Activated naive CD4-positive, alpha-beta T cell treated with anti-CD3 and anti-CD28 coated beads, Interleukin-2, amount 50 U/mL, for 24 hours (primary cell): ENCODE results near the gene SRGAP3.

Experiments
- H3K27ac Mint-ChIP-seq: one replicate; pipeline ENCODE4 v1.8.0; 2021; ENCODE audit warnings: mild to moderate bottlenecking, mixed read lengths
- H3K27me3 Mint-ChIP-seq: one replicate; pipeline ENCODE4 v1.8.0; 2021; ENCODE audit warnings: mixed read lengths
- H3K36me3 Mint-ChIP-seq: one replicate; pipeline ENCODE4 v1.8.0; 2021; ENCODE audit warnings: mixed read lengths
- H3K4me1 Mint-ChIP-seq: one replicate; pipeline ENCODE4 v1.8.0; 2021; ENCODE audit warnings: mixed read lengths
- H3K4me3 Mint-ChIP-seq: one replicate; pipeline ENCODE4 v1.8.0; 2021; ENCODE audit warnings: mild to moderate bottlenecking, mixed read lengths
- H3K9me3 Mint-ChIP-seq: one replicate; pipeline ENCODE4 v1.8.0; 2021; ENCODE audit warnings: mixed read lengths

Gene SRGAP3

DNA sequence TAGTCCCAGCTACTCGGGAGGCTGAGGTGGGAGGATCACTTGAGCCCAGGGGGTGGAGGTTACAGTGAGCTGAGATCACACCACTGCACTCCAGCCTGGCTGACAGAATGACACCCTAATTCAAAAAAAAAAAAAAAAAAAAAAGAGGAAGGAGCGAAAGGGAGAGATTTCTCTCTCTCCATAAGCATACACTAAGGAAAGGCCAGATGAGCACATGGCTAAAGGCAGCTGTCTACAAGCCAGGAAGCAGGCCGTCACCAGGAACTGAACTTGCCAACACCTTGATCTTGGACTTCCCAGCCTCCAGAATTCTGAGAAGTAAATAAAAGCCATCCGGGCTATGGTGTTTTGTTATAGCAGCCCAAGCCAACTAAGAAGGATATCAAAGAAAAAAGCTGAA is 7.5 kb downstream of the SRGAP3 start:
- H3K9me3 Mint-ChIP-seq: no peaks in the 10 kb centered on the region
- no peaks in the 10 kb centered on the region for H3K4me1 Mint-ChIP-seq
- peaks cover 3% of the 10 kb centered on the region for H3K36me3 Mint-ChIP-seq
- H3K27ac Mint-ChIP-seq: no peak overlapping the region
- no peak overlapping the region for H3K4me3 Mint-ChIP-seq
- no peaks in the 10 kb centered on the region for H3K27me3 Mint-ChIP-seq

DNA sequence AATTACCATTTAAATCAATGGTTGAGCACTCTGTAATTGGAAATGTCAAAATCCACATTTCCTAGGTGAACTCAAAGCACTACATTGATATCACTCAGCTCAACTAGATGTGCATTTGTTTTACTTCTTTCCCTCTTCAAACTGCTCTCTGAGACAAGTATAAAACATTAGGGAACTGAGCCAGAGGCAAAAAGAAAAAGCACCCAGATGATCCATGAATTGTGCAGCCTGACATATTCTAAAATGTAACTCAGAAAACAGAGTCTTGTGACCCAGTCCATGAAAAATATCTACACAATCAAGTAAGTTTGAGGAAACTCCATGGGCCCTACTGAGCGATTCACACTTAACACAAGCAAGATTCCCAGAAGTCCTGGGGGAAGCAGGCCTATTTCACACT is 9.8 kb downstream of the SRGAP3 start:
- H3K4me3 Mint-ChIP-seq: no peak overlapping the region
- H3K27me3 Mint-ChIP-seq: no peaks in the 10 kb centered on the region
- H3K9me3 Mint-ChIP-seq: no peaks in the 10 kb centered on the region
- no peak overlapping the region for H3K27ac Mint-ChIP-seq
- no peaks in the 10 kb centered on the region for H3K4me1 Mint-ChIP-seq
- peaks cover 6% of the 10 kb centered on the region for H3K36me3 Mint-ChIP-seq

DNA sequence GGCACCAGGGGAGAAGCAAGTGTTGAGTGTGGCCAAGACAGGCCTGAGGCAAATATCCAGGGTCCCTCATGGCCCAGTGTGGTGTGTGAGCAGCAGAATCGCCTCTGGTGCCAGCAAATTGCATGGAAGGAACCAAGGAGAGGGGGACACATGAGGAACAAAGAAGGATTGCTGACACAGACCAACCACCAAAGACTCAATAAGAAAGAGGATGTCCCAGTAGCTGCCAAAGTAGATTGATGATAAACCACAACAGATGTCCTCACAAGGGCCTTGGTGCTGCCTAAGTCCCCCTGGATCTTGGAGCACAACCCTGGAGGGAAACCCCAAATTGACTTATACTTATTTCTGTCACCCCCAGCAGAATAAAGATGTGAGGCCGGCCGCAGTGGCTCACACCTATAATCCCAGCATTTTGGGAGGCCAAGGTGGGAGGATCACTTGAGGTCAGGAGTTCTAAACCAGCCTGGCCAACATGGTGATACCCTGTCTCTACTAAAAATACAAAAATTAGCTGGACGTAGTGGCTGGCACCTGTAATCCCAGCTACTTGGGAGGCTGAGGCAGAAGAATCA is 10.6 kb downstream of the SRGAP3 start:
- H3K4me1 Mint-ChIP-seq: no peaks in the 10 kb centered on the region
- H3K27me3 Mint-ChIP-seq: no peaks in the 10 kb centered on the region
- peaks cover 6% of the 10 kb centered on the region for H3K36me3 Mint-ChIP-seq
- H3K27ac Mint-ChIP-seq: no peak overlapping the region
- no peaks in the 10 kb centered on the region for H3K9me3 Mint-ChIP-seq
- no peak overlapping the region for H3K4me3 Mint-ChIP-seq

DNA sequence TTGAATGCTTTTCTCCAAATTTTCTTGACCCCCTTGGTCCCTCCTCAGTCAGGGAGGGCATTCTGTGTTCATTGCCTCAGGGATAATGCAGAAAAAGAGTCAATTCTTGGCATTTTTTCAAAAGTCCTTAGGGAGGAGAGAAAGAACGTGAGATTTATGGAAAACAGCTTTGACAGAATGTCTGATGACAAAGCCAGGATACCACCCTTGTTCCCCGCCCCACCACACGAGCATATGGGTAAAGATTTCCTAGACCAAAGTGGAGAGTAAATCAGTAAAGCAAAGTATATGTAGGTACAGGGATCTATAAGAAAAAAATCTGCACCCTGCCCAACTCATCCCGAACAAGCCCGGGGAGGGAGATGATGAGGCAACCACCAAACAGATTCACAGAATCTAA is 11.2 kb downstream of the SRGAP3 start:
- Mint-ChIP-seq H3K27ac (no peak overlapping the region), H3K4me1 (no peaks in the 10 kb centered on the region), H3K27me3 (no peaks in the 10 kb centered on the region), H3K36me3 (peaks cover 6% of the 10 kb centered on the region), H3K9me3 (no peaks in the 10 kb centered on the region), H3K4me3 (no peak overlapping the region)

DNA sequence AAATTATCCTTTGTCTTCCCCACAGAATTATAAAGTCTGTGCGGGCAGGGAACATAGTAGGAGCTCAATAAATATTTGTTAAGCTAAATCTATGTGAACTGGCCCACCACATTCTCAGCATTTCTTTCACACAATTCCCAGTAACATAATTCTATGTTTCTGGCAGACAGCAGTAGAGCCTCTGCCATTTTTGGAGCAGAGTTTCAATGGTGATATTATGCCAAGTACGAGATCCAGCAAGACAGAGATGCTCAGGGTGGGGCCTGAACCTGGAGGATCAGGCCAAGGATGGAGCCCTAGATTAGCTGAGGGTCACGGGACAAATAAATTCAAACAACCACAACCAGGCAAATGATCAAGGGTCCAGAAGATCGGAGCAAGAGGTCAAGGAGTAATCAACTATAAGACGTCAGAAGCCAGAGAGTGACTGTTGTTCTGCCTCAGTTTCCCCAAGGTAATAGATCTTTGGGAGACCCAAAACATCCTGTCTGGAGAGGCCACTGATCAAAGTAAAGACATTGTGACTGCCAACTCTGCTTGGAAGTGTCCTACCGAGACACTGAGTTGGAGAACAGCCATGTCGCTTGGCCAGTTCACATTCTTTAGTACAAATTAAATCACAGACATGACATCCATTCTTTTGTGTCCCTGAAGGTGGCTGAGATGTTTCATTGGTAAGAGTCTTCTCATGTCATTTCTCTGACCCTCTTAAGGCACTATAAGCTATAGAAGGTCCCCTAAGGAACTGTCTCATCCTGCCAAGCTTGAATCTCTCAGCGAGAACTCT is 15.4 kb downstream of the SRGAP3 start:
- H3K4me3 Mint-ChIP-seq: no peak overlapping the region
- H3K4me1 Mint-ChIP-seq: no peaks in the 10 kb centered on the region
- H3K27me3 Mint-ChIP-seq: no peaks in the 10 kb centered on the region
- no peaks in the 10 kb centered on the region for H3K9me3 Mint-ChIP-seq
- H3K27ac Mint-ChIP-seq: no peak overlapping the region
- H3K36me3 Mint-ChIP-seq: peaks cover 6% of the 10 kb centered on the region

DNA sequence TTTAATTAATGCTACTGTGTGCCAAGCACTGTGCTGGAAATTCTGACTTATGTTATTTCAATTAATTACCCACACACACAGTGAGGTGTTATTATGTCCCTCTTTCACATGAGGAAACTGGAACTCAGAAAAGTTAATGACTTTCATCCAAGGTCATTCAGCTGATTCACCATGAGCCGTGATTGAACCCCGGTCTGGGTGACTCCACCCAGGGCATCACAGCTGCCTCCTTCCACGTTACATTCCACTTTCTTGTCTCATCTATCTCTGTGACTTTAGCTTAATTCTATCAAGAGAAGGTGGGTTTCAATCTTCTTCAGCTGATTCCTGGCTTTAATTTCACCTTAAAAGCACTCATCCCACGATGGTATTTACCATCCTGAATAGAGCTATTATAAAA is 16.3 kb downstream of the SRGAP3 start:
- Mint-ChIP-seq H3K27me3 (no peaks in the 10 kb centered on the region), H3K9me3 (no peaks in the 10 kb centered on the region), H3K4me3 (no peak overlapping the region), H3K4me1 (no peaks in the 10 kb centered on the region), H3K27ac (no peak overlapping the region), H3K36me3 (peaks cover 6% of the 10 kb centered on the region)

DNA sequence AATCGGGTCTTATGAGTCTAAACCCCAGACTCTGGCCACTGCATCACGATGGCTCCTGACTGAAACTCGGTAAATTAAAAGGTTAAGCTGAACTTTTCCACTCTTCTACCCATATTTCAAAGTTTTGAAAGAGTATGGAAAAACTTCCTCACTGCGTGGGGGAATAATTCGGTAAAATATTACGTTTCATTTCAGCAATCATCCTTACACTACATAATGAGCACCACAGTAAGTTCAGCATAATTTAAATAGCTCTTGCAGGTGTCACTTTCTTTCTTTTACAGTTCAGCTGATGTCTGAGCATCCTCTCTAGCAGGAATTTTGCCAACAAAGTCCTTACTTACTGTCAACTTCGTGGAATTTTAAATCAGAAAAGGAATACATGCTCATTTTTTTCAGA is 17.5 kb downstream of the SRGAP3 start:
- H3K9me3 Mint-ChIP-seq: no peaks in the 10 kb centered on the region
- H3K27me3 Mint-ChIP-seq: no peaks in the 10 kb centered on the region
- no peak overlapping the region for H3K4me3 Mint-ChIP-seq
- H3K27ac Mint-ChIP-seq: no peak overlapping the region
- peaks cover 3% of the 10 kb centered on the region for H3K36me3 Mint-ChIP-seq
- no peaks in the 10 kb centered on the region for H3K4me1 Mint-ChIP-seq

DNA sequence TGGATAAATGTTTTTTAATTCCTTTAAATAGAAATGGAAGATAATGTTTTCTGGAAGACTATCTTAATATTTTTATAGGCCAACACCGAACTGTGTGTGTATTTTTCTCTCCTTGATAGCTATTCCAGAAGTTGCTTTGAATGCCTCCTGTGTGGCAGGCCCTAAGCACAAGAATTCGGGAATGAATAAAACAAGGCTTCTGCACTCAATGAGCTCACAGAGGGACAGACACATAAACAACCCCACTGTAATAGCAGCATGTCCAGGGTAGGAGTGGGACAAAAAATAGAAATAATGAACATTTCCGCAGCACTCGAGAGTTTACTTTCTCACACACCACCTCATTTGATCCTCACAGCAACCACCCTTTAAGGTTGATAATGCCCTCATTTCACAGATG is 18.0 kb downstream of the SRGAP3 start:
- Mint-ChIP-seq H3K4me3 (no peak overlapping the region), H3K36me3 (peaks cover 2% of the 10 kb centered on the region), H3K27ac (no peak overlapping the region), H3K9me3 (no peaks in the 10 kb centered on the region), H3K27me3 (no peaks in the 10 kb centered on the region), H3K4me1 (no peaks in the 10 kb centered on the region)

DNA sequence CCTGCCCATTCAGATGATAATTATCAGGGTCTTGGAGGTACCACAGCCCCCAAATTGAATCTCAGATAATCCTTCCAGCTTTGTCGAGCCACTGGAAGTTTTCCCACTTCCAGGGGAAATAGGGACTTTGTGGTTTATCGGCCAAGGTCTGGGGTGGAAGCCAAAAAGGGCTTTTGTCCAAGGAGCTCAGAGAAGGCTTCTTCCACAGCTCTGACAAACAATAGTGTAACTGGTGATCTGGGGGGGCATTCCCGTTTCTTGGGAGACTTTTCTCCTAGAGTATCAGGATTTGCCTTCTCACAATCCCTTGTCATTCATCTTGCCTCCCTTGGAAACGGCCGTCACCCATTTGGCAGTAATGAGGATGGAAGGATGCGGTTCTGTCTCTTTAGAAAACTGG is 18.4 kb downstream of the SRGAP3 start:
- Mint-ChIP-seq H3K27me3 (no peaks in the 10 kb centered on the region), H3K9me3 (no peaks in the 10 kb centered on the region), H3K36me3 (peaks cover 2% of the 10 kb centered on the region), H3K4me1 (no peaks in the 10 kb centered on the region), H3K27ac (no peak overlapping the region), H3K4me3 (no peak overlapping the region)

DNA sequence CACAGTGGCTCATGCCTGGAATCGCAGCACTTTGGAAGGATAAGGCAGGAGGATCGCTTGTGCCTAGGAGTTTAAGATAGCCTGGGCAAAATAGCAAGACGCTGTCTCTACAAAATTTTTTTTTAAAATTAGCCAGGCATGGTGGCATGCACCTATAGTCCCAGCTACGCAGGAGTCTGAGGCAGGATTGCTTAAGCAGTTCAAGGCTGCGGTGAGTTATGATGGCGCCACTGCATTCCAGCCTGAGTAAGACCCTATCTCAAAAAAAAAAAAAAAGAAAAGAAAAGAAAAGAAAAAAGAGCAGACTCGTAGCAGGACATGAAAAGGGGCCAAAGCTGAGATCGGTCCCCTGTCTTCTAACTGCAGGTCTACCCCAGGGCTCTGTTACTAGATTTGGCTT is 18.9 kb downstream of the SRGAP3 start:
- Mint-ChIP-seq H3K4me1 (no peaks in the 10 kb centered on the region), H3K4me3 (no peak overlapping the region), H3K9me3 (no peaks in the 10 kb centered on the region), H3K27ac (no peak overlapping the region), H3K27me3 (no peaks in the 10 kb centered on the region), H3K36me3 (no peaks in the 10 kb centered on the region)

DNA sequence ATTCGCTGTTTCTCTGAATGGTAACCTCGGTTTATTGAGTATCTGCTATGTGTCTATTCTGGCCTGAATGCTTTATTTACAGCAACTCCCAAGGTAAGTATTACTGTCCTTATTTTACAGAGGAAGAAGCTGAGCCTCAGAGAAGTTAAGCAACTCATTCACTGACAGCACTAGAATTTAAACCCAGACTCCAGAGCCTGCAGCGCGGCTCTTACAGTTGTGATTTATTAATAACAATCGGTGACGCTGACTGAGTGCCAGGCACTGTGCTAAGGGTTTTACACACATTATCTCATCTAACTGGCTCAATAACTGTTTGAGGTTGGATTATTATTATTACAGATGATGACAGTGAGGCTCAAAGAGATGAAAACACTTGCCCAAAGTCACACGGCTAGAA is 19.6 kb downstream of the SRGAP3 start:
- Mint-ChIP-seq H3K27ac (no peak overlapping the region), H3K27me3 (no peaks in the 10 kb centered on the region), H3K36me3 (no peaks in the 10 kb centered on the region), H3K9me3 (no peaks in the 10 kb centered on the region), H3K4me3 (no peak overlapping the region), H3K4me1 (no peaks in the 10 kb centered on the region)

DNA sequence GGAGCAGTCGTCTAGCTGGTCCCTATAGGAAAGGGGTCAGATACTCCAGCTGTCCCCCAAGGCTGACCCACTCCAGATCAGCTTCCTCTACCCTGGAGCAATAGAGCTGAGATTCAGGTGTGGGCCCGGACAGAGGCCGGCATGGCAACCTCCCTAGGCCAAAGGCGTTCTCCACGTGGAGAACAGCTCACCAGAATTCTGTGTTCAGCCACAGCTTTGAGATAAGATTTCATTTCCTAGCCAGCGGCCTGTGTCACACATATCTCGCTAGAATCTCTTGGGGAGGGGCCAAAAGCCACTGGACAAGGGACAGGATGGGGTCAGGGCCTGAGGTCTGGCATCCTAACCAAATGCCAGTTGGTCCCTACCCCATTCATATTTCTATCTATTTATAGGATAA is 20.1 kb downstream of the SRGAP3 start:
- H3K4me3 Mint-ChIP-seq: no peak overlapping the region
- H3K4me1 Mint-ChIP-seq: no peaks in the 10 kb centered on the region
- no peaks in the 10 kb centered on the region for H3K36me3 Mint-ChIP-seq
- H3K9me3 Mint-ChIP-seq: no peaks in the 10 kb centered on the region
- no peaks in the 10 kb centered on the region for H3K27me3 Mint-ChIP-seq
- H3K27ac Mint-ChIP-seq: no peak overlapping the region

DNA sequence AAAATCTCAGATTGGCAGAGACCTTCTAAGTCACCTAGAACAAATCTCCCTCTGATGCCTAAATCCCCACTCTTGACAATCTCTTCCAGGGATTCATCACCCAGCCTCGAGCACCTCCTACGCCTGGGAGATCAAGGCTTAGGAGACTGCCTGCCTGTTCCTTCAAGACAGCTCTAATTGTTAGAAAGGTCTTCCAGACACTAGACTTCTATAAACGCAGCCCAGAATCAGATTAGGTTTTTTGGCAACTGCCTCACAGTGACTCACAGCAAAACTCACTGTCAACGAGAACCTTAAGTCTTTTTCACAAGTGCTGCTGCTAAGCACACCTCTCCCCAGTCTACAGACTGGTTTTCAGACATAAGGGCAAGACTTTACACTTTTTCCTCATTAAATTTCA is 23.1 kb downstream of the SRGAP3 start:
- Mint-ChIP-seq H3K27me3 (no peaks in the 10 kb centered on the region), H3K4me1 (no peaks in the 10 kb centered on the region), H3K36me3 (peaks cover 2% of the 10 kb centered on the region), H3K4me3 (no peak overlapping the region), H3K9me3 (no peaks in the 10 kb centered on the region), H3K27ac (no peak overlapping the region)

DNA sequence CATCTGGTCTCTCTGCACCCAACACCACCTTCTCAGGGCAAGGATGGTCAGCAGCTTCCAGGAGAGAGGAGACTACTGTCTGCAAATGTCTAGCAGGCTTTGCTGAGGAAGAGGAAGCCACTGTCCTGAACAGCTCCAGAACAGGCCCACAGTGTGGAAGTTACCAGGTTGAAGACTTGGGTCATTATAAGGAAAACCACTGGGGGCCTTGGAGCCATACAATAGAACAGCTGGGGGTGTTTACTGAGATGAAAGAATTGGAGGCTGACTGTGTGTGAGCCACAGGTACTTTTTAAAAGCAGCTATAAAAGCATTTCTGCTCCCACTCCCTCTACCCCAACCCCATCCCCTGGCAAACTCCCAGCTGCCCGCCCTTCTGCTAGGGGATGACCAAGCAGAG is 24.2 kb downstream of the SRGAP3 start:
- Mint-ChIP-seq H3K27ac (no peak overlapping the region), H3K36me3 (peaks cover 2% of the 10 kb centered on the region), H3K4me1 (no peaks in the 10 kb centered on the region), H3K4me3 (no peak overlapping the region), H3K27me3 (no peaks in the 10 kb centered on the region), H3K9me3 (no peaks in the 10 kb centered on the region)

DNA sequence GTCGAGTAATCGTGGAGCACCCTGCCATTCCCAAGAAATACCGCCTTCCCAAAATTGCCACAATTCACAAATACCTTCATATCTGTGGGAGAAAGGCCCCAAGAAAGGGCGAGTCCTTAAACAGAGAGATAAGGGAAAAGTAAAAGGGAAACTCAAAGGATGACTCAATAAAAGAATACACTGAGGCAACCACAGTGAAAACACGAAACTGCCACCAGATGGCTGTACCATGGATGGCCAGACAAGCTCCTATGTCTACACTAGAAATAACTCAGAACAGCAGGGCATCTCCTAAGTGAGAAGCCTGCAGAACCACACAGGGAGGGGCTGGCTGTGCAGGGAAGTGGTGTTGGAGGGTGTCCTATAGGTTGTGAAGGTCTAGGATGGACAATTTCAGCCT is 25.0 kb downstream of the SRGAP3 start:
- Mint-ChIP-seq H3K27me3 (no peaks in the 10 kb centered on the region), H3K4me1 (no peaks in the 10 kb centered on the region), H3K27ac (no peak overlapping the region), H3K36me3 (peaks cover 2% of the 10 kb centered on the region), H3K9me3 (no peaks in the 10 kb centered on the region), H3K4me3 (no peak overlapping the region)

DNA sequence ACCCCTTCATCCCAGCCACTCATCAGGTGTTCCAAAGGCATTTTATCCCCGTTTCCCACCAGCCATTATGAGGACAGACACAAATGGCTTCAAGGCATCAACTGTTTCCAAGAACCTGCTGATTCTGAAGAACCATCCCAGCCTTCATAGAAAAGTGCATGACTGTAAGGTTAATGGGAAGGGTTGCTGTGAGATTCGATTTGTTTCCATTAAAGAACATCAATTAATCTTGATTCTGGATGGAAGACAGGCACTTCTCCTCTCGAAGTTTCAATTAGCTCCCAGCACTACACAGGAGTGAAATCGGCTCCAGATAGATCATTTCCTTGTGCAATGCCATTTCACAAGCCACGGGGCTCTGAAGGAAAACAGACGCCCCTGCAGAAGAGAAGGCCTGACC is 25.8 kb downstream of the SRGAP3 start:
- peaks cover 2% of the 10 kb centered on the region for H3K36me3 Mint-ChIP-seq

More for the DNA sequence above, 25.8 kb downstream of the SRGAP3 start:
- H3K27me3 Mint-ChIP-seq: no peaks in the 10 kb centered on the region
- no peaks in the 10 kb centered on the region for H3K9me3 Mint-ChIP-seq
- H3K27ac Mint-ChIP-seq: no peak overlapping the region
- H3K4me3 Mint-ChIP-seq: no peak overlapping the region
- H3K4me1 Mint-ChIP-seq: no peaks in the 10 kb centered on the region
